ENCODE measurements around the gene RABGAP1L.

GRCh38 chr1:174968750-174969244 is 809.5 kb downstream of the RABGAP1L start:
- TF ChIP-seq CTCF (IDR thresholded peaks at IDR 0.05) (no peak), POLR2A (IDR thresholded peaks at IDR 0.05) (no peak)

All from Peyer's patch (tissue), 4 donors.